Subcutaneous preadipocyte (primary cell): ENCODE results near the gene UBQLN4. TPM values are rescaled to one million over a fixed set of nuclear protein-coding genes. Genes with fewer than 3 reads are reported as not detected.

ENCODE experiments used
- total RNA-seq: library from RNA; depleted of rRNA; stranded (reverse); fragments of >200 nt; gene quantifications from 2 replicates; pipeline ENCODE4 v1.2.3, GENCODE V29; 2012

The UBQLN4 gene
- 14.3 and 22.5 TPM in 2 replicates for total RNA-seq

DNA sequence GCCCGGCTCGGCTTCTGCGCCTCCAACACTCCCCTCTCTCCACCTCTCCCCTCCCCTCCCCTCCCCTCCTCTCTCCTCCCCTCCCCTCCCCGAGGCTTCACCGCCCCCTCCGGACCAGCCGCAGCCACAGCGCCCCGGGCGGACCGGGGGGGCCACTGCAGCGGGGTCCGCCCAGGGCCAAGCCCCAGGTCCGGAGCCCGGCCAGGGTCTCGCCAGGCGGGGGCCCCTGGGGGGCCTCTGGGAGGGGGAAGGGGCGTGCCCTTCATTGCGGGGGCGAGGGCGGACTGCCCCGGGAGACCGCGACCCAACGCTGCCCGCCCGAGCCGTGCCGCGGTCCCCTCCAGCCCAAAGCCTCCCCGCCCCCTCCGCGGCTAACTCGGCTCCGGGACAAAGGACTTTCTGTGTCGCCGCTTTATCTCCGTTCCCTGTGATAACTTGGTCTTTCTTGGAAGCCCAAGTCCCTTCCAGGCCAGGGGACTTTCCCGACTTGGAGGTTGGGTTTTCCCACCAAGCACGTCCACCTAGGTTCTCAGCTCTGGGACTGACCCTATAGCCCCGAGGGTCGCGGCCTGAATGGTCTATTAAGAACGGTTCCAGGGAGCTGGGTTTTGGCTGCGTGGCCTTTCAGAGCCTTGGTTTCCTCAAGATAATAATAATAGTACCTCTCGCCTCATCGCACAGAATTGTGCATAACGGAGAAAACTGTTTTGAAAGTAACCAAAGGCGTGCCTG is at the start of gene UBQLN4:
Gene UBQLN4, minus strand, starts transcription at position 31 of the 732 bp plus-strand sequence. CDS start 97 bp downstream, outside the sequence.

DNA sequence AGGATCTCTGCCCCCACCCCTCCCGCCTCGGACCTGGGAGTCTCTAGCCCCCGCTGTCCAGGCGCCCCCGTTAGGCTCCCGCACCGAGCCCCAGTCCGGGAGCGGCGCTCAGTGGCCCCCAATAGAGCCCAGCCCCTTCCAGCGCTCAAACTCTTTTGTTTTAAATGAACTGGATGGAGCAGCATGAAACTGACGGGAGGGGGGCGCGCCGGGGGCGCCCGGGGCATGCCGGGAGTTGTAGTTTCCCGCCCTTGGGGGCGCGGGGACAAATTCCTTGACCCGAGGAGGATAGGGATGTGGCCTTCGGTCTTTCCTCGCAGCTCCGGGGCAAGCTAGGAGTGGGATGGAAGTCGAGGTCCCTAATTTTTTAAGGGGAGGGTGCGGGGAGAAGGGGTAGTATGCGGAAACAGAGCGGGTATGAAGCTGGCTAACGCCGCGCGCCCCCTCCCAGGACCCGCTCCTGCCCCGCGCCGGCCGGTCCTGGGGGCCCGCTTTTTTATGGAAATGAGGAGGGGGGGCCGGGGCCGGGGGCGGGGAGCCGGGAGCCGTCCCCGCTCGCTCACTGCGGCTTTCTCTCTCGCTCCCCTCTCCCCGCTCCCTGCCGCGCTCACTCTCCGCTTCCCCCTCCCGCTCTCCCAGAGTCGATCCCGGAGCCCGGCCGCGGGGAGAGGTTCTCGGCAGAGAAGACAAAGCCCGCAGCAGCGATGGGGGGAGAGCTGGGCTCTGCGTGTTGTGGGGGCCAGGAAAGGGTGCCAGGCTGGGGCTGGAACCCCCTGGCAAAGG is 28.9 kb upstream of the UBQLN4 start, which contains the start of gene MEX3A:
Gene MEX3A, minus strand, starts transcription at position 157 of the 783 bp plus-strand sequence. CDS start 467 bp downstream, outside the sequence.

DNA sequence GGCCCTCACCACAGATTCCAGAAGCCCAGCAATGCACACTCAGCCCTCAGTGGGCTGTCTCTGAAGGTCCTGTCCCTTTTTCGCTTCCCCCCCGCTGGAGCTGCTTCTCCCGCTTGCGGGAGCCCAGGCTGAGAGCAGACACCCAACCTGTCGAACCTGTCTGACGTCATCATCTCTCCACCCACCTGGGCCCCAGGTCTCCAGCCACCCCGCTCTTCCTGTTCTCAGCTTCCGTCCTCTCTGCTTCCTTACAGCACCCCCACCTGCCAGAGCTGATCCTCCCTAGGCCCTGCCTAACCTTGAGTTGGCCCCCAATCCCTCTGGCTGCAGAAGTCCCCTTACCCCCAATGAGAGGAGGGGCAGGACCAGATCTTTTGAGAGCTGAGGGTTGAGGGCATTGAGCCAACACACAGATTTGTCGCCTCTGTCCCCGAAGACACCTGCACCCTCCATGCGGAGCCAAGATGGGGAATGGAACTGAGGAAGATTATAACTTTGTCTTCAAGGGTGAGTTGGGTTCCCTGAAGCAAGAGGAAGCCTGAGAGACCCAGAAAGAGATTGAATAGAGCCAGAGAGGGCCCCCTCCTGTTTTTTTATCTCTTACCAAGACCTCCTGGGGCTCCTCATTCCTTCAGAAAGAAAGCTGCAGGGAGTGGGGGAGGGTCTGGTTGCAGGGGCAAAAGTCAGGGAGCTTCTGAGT is 7.5 kb upstream of the UBQLN4 start, which contains the start of gene RAB25:
Gene RAB25, plus strand, starts transcription at position 224 of the 700 bp plus-strand sequence. Its CDS starts 241 bp downstream, at position 465.

DNA sequence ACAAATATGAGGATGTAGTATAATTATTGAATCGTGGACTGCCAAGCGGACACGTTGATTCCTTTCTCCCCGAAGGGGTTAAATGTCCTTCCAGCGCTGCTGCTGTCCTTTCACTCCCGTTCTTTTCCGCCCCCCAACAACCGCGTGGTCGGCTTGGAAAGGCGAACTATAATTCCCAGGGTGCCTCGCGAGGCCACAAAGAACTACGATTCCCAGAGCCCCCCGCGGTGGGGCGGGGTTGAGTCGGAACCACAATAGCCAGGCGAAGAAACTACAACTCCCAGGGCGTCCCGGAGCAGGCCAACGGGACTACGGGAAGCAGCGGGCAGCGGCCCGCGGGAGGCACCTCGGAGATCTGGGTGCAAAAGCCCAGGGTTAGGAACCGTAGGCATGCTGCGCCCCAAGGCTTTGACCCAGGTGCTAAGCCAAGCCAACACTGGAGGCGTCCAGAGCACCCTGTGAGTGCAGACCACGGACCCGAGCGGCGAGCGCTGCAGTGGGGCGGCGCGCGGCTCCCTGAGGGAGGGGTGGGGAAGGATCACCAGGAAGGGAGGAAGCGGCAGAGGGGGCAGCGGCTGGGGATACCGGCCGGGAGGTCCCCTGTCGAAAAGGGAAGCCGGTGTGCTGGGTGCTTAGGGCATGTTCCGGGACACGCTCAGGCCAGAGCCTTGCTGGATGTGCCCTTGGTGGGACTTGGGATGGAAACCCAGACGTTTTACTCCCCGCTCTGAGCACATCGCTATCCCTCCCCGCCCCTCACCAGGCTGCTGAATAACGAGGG is 1.1 kb upstream of the UBQLN4 start, which contains the start of gene LAMTOR2:
Gene LAMTOR2, plus strand, starts transcription at position 283 of the 781 bp plus-strand sequence. Its CDS starts 108 bp downstream, at position 391.

DNA sequence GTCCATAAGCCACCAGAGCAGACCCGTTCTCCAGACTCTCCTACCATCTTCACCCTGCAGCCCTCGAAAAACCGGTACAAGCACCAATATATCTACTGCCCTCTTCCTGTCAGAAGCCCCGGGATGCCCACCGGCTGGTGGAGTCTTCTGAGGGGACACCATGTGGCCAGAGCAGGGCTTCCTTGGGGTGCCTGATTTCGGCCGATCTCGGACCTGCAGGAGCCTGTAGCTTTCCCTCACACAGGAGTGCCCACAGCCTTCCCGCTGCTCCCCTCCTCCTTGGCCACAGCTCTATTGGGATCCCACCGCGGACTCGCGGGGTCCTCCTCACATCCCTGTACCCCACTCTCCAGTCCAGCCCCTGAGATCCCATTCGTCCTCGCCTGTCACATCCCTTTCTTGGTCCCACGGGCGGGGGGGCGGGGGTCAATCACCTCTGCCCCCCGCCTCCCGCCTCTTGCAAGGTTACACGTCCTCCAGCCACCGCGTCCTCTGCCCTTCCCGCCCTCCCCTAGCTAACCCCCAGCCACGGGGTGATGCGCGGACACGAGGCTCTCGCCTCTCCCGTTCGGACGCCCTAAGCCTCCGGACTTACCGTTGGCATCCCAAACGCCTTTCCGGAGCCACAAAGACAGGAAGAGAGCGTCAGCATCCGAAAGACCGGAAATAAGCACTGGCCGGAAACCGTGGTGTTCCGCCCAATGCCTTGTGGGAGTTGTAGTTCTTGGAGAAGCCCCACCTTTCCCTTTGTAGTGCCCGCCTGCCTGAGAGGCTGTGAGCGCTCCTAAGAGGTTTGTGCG is 33.1 kb downstream of the UBQLN4 start, which contains the start of gene SSR2:
Gene SSR2, minus strand, starts transcription at position 659 of the 800 bp plus-strand sequence. CDS start 784 bp downstream, outside the sequence.

Other genes with a start within 250 kb of the UBQLN4 start
- gene GON4L, start 196.6 kb downstream of the UBQLN4 start, total RNA-seq: 29.0 and 40.9 TPM in 2 replicates
- 20.2 and 25.6 TPM in 2 replicates for gene SYT11, start 194.2 kb downstream of the UBQLN4 start, total RNA-seq
- gene RIT1, start 142.4 kb downstream of the UBQLN4 start, total RNA-seq: 16.0 and 16.2 TPM in 2 replicates
- gene KHDC4, start 119.4 kb downstream of the UBQLN4 start, total RNA-seq: 23.1 and 33.4 TPM in 2 replicates
- not detected in 2 replicates for gene RXFP4, start 112.2 kb downstream of the UBQLN4 start, total RNA-seq
- gene ARHGEF2, start 75.3 kb downstream of the UBQLN4 start, total RNA-seq: 100 and 171 TPM in 2 replicates
- 261 and 358 TPM in 2 replicates for gene SSR2, start 32.8 kb downstream of the UBQLN4 start, total RNA-seq
- gene LAMTOR2, start 984 bp upstream of the UBQLN4 start, total RNA-seq: 36.4 and 50.7 TPM in 2 replicates
- not detected in 2 replicates for gene RAB25, start 7.4 kb upstream of the UBQLN4 start, total RNA-seq
- 0.73 and 1.2 TPM in 2 replicates for gene MEX3A, start 28.7 kb upstream of the UBQLN4 start, total RNA-seq
- 1,358 and 1,418 TPM in 2 replicates for gene LMNA, start 60.9 kb upstream of the UBQLN4 start, total RNA-seq
- 0.37 and 0.98 TPM in 2 replicates for gene SEMA4A, start 99.8 kb upstream of the UBQLN4 start, total RNA-seq
- 12.1 and 17.0 TPM in 2 replicates for gene SLC25A44, start 140.3 kb upstream of the UBQLN4 start, total RNA-seq
- 26.2 and 37.5 TPM in 2 replicates for gene PMF1, start 159.2 kb upstream of the UBQLN4 start, total RNA-seq
- 0.37 and 0.39 TPM in 2 replicates for gene BGLAP, start 188.4 kb upstream of the UBQLN4 start, total RNA-seq
- gene PAQR6, start 194.3 kb upstream of the UBQLN4 start, total RNA-seq: 0.37 and 0.59 TPM in 2 replicates
- 27.6 and 44.8 TPM in 2 replicates for gene SMG5, start 229.0 kb upstream of the UBQLN4 start, total RNA-seq
- gene TMEM79, start 230.5 kb upstream of the UBQLN4 start, total RNA-seq: 1.5 and 2.3 TPM in 2 replicates
- 54.3 and 69.4 TPM in 2 replicates for gene GLMP, start 241.9 kb upstream of the UBQLN4 start, total RNA-seq
- 0.39 TPM in 1 of 2 replicates, not detected in the other for gene VHLL, start 245.5 kb upstream of the UBQLN4 start, total RNA-seq